ENCODE results near the gene GPC6.

The GPC6 gene

DNA sequence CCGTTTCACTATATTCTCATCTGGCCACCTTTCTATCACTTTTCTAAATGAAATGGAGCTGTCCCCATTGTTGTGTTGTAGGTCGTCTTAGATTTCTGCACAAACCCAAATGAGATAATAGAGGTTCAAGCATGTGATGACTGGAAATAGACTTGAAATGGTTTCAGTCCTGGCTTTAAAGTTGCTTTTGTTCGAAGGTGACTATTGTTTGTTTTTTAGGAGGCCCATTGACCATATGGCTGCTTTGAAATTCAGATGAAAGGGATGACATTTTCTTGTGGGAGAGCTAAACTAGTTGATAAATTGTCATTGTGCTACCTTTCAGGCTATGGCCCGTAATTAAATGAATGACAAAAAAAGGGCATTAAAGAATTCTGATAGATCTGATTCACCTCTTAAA lies 583.7 kb downstream of the GPC6 start:
- TF ChIP-seq MYC (IDR thresholded peaks at IDR 0.05; ENCODE audit: low read depth, low read length): no peak
- no peak for TF ChIP-seq POLR2A (IDR thresholded peaks at IDR 0.05; ENCODE audit: extremely low read depth, insufficient read length)
- TF ChIP-seq, protein P1, sequence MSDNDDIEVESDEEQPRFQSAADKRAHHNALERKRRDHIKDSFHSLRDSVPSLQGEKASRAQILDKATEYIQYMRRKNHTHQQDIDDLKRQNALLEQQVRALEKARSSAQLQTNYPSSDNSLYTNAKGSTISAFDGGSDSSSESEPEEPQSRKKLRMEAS (IDR thresholded peaks at IDR 0.05; ENCODE audit: low read depth, low read length): no peak
- TF ChIP-seq, protein P2, sequence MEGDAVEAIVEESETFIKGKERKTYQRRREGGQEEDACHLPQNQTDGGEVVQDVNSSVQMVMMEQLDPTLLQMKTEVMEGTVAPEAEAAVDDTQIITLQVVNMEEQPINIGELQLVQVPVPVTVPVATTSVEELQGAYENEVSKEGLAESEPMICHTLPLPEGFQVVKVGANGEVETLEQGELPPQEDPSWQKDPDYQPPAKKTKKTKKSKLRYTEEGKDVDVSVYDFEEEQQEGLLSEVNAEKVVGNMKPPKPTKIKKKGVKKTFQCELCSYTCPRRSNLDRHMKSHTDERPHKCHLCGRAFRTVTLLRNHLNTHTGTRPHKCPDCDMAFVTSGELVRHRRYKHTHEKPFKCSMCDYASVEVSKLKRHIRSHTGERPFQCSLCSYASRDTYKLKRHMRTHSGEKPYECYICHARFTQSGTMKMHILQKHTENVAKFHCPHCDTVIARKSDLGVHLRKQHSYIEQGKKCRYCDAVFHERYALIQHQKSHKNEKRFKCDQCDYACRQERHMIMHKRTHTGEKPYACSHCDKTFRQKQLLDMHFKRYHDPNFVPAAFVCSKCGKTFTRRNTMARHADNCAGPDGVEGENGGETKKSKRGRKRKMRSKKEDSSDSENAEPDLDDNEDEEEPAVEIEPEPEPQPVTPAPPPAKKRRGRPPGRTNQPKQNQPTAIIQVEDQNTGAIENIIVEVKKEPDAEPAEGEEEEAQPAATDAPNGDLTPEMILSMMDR (IDR thresholded peaks at IDR 0.05; ENCODE audit: low read depth, low read length): no peak
- no peak overlapping the region for H3K4me3 ChIP-seq (ENCODE audit: low read depth, low read length)
- no peak for DNase-seq (ENCODE audit: low read depth)

DNA sequence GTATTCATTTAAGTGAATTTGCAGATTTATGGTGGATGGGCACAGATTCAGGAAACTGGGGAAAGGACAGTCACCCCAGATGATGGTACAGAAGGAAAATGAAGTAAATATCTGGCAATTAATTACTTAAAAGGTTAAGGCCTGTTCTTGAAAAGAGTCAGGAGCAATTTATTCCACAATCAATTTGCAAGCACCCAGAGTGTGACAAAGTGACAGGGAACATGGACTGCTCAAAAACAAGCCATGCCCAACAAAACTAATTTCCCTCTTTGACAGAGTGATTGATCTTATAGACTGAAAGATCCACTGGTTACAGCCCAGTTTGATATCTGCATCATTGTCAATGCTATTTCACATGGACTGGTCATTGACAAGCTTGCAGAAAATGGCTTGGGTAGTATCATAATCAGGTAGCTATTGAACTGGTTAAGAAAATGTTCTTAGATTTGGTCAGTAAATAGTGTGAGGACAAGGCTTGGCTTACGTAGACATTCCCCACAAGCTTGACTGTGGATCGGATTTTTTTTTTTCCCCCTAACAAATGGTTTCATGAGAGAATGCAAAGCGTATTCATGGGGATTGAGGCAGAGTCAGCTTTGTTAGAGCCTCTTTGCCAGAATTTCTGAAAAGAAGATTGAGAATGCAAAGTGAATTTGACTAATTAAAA lies 584.6 kb downstream of the GPC6 start:
- TF ChIP-seq, protein P1 (IDR thresholded peaks at IDR 0.05; ENCODE audit: low read depth, low read length): no peak
- TF ChIP-seq POLR2A (IDR thresholded peaks at IDR 0.05; ENCODE audit: extremely low read depth, insufficient read length): no peak
- TF ChIP-seq MYC (IDR thresholded peaks at IDR 0.05; ENCODE audit: low read depth, low read length): no peak
- no peak overlapping the region for H3K4me3 ChIP-seq (ENCODE audit: low read depth, low read length)
- no peak for DNase-seq (ENCODE audit: low read depth)

DNA sequence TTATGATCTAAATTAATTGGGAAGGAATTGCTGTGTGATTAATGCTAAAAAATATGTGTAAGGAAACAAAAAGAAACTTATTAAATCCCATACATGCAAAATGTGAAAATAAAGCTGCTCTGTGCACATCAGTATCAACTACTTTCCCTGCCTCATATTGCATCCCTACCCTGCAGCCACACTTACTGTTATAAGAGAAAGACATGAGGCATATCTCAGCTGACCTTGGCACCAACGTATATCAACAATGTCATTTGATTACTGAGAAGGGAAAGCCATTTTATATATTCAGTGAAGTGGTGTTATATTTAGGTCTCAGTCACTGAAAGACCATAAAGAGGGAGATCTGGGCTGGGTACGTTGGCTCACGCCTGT lies 585.1 kb downstream of the GPC6 start:
- no peak for TF ChIP-seq POLR2A (IDR thresholded peaks at IDR 0.05; ENCODE audit: extremely low read depth, insufficient read length)
- no peak for TF ChIP-seq MYC (IDR thresholded peaks at IDR 0.05; ENCODE audit: low read depth, low read length)
- TF ChIP-seq, protein P1 (IDR thresholded peaks at IDR 0.05; ENCODE audit: low read depth, low read length): no peak
- no peak for DNase-seq (ENCODE audit: low read depth)
- no peak overlapping the region for H3K4me3 ChIP-seq (ENCODE audit: low read depth, low read length)

DNA sequence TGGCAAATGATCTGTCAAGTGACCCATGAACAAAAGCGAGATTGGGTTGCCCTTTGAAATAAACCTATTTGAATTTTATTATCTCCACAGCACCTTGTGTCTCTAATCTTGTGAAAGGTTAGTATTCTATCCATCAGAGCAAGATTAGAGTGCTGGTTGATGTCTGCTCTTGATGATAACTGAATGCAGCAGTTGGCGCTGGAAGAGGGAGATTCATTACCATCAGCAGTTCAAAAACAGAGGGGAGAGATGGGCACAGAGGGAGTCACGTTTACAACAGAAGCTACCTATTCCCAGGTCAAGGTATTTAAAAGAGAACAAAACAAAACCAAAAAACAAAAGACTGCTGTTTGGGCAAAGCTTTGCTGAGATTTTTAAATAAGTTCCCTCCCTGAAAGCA lies 588.1 kb downstream of the GPC6 start:
- H3K4me3 ChIP-seq (ENCODE audit: low read depth, low read length): no peak overlapping the region
- no peak for DNase-seq (ENCODE audit: low read depth)
- TF ChIP-seq POLR2A (IDR thresholded peaks at IDR 0.05; ENCODE audit: extremely low read depth, insufficient read length): no peak
- TF ChIP-seq, protein P1 (IDR thresholded peaks at IDR 0.05; ENCODE audit: low read depth, low read length): no peak
- TF ChIP-seq, protein P2 (IDR thresholded peaks at IDR 0.05; ENCODE audit: low read depth, low read length): no peak
- no peak for TF ChIP-seq MYC (IDR thresholded peaks at IDR 0.05; ENCODE audit: low read depth, low read length)

DNA sequence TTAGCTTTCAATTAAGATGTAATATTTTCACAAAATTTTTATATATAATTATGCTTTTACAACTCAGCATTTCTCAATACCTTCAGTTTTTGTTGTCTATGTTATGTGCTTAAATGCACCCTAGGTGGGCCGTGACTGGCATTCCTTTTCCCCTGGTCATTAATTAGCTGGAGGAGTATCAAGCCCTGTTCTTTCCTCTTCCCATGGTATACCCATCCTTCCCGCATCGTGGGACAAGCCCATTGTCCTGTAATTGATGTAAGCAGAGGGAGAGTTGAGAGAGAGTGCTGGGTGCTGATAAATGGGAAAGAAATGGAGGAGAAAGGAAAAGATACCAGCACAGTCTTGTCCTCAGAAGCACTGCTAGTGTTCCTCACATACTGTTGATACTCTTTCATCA lies 591.7 kb downstream of the GPC6 start:
- no peak for DNase-seq (ENCODE audit: low read depth)

DNA sequence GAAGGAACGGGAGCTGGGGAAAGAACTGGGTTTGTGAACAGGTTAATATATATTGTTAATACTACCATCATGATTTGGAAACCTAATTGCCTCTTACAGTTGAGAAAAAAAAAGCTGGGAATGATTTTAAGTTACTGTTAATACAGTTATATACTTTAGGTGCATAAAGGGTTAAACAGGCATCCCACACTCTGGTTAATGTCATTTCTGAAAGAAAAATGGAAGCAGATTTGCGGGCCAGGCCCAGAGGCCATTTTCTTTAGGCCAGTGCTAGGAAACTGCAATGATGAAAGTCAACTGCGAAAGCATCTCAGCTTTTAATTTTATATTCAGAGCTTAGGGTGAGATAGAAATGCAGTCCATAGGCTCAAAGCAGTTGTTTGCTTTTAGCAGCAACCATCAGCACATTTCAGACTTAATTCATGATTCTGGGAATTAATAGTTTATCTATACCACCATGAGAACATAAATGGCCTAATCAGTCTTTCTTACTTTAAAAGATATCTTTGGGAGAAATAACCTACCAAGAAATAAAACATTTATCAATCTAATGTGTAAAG lies 592.8 kb downstream of the GPC6 start:
- no peak overlapping the region for H3K4me3 ChIP-seq (ENCODE audit: low read depth, low read length)
- no peak for DNase-seq (ENCODE audit: low read depth)
- TF ChIP-seq MYC (IDR thresholded peaks at IDR 0.05; ENCODE audit: low read depth, low read length): no peak
- TF ChIP-seq, protein P1 (IDR thresholded peaks at IDR 0.05; ENCODE audit: low read depth, low read length): no peak
- TF ChIP-seq POLR2A (IDR thresholded peaks at IDR 0.05; ENCODE audit: extremely low read depth, insufficient read length): no peak
- TF ChIP-seq, protein P2 (IDR thresholded peaks at IDR 0.05; ENCODE audit: low read depth, low read length): no peak

More for the DNA sequence above, 591.7 kb downstream of the GPC6 start:
- TF ChIP-seq, protein P2 (IDR thresholded peaks at IDR 0.05; ENCODE audit: low read depth, low read length): no peak
- TF ChIP-seq POLR2A (IDR thresholded peaks at IDR 0.05; ENCODE audit: extremely low read depth, insufficient read length) (no peak), MYC (IDR thresholded peaks at IDR 0.05; ENCODE audit: low read depth, low read length) (no peak)
- TF ChIP-seq, protein P1 (IDR thresholded peaks at IDR 0.05; ENCODE audit: low read depth, low read length): no peak
- H3K4me3 ChIP-seq (ENCODE audit: low read depth, low read length): no peak overlapping the region

Measured in NB4 (cell line).